ENCODE results near the gene METTL9. TPM values are rescaled to one million over a fixed set of nuclear protein-coding genes. Genes with fewer than 3 reads are reported as not detected.
"Not testable (repeated sequence)": the region's sequence is repeated elsewhere in the genome, so short reads cannot be mapped to it uniquely, and the experiment has no call there.

METTL9 gene
- total RNA-seq, 4 donors from 2014 or later: 73.5 to 231 (median 131) TPM

GRCh38 chr16:21560462-21560861 is 38.9 kb upstream of the METTL9 start:
- no peak for DNase-seq

GRCh38 chr16:21563676-21564075 is 35.7 kb upstream of the METTL9 start:
- no peaks in the 10 kb centered on the region for H3K4me1 ChIP-seq
- TF ChIP-seq, protein P1, sequence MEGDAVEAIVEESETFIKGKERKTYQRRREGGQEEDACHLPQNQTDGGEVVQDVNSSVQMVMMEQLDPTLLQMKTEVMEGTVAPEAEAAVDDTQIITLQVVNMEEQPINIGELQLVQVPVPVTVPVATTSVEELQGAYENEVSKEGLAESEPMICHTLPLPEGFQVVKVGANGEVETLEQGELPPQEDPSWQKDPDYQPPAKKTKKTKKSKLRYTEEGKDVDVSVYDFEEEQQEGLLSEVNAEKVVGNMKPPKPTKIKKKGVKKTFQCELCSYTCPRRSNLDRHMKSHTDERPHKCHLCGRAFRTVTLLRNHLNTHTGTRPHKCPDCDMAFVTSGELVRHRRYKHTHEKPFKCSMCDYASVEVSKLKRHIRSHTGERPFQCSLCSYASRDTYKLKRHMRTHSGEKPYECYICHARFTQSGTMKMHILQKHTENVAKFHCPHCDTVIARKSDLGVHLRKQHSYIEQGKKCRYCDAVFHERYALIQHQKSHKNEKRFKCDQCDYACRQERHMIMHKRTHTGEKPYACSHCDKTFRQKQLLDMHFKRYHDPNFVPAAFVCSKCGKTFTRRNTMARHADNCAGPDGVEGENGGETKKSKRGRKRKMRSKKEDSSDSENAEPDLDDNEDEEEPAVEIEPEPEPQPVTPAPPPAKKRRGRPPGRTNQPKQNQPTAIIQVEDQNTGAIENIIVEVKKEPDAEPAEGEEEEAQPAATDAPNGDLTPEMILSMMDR (IDR thresholded peaks at IDR 0.05): no peak
- no peak for TF ChIP-seq POLR2A (IDR thresholded peaks at IDR 0.05)
- intact Hi-C loops (cut with DNase I; ENCODE audit: low total_unique reads): loop anchor here (5.0 kb wide), 1 partner anchor 1129 kb away; no protein-coding TSS in a partner anchor
- DNase-seq: no peak
- no peaks in the 10 kb centered on the region for H3K36me3 ChIP-seq
- H3K27me3 ChIP-seq: no peaks in the 10 kb centered on the region
- no peak overlapping the region for H3K4me3 ChIP-seq
- no peak overlapping the region for H3K27ac ChIP-seq
- no peaks in the 10 kb centered on the region for H3K9me3 ChIP-seq

More at GRCh38 chr16:21560462-21560861, 38.9 kb upstream of the METTL9 start:
- Histone ChIP-seq H3K9me3 (no peaks in the 10 kb centered on the region), H3K27me3 (no peaks in the 10 kb centered on the region), H3K27ac (no peak overlapping the region), H3K36me3 (no peaks in the 10 kb centered on the region), H3K4me3 (no peak overlapping the region), H3K4me1 (no peaks in the 10 kb centered on the region)
- intact Hi-C loops (cut with DNase I; ENCODE audit: low total_unique reads): loop anchor here (5.0 kb wide), 1 partner anchor 1132 kb away; no protein-coding TSS in a partner anchor
- TF ChIP-seq, protein P1 (IDR thresholded peaks at IDR 0.05): no peak

GRCh38 chr16:21564367-21564766 is 35.0 kb upstream of the METTL9 start:
- H3K9me3 ChIP-seq: not testable (repeated sequence)

DNA sequence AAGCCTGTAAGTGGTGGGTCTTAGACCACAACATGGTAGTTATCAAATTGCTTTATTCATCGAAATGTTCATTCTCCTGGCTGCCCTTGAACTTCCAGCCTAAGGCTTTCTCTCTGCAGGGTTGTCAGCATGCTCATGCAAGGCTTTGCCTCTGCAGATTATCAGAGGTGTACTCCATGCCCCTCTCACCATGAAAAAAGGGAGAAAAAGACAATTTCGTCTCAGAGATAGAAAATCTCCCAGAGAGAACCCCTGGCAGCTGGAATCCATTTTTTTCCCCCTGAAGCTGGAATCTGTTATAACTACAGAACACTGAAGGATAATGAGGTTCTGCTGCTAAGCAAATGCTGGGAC is 33.9 kb upstream of the METTL9 start:
- Histone ChIP-seq H3K4me3 (no peak overlapping the region), H3K4me1 (no peaks in the 10 kb centered on the region), H3K9me3 (no peaks in the 10 kb centered on the region), H3K36me3 (no peaks in the 10 kb centered on the region), H3K27me3 (no peaks in the 10 kb centered on the region), H3K27ac (no peak overlapping the region)
- intact Hi-C loops (cut with DNase I; ENCODE audit: low total_unique reads): no loop called here
- peak in 1 of 2 donors; percentile 5 for DNase-seq
- TF ChIP-seq, protein P1 (IDR thresholded peaks at IDR 0.05): no peak
- TF ChIP-seq POLR2A (IDR thresholded peaks at IDR 0.05): no peak

More at GRCh38 chr16:21564367-21564766, 35.0 kb upstream of the METTL9 start:
- not testable (repeated sequence) for H3K36me3 ChIP-seq, H3K27ac ChIP-seq, DNase-seq, H3K4me3 ChIP-seq, H3K27me3 ChIP-seq, H3K4me1 ChIP-seq
- intact Hi-C loops (cut with DNase I; ENCODE audit: low total_unique reads): loop anchor here (5.0 kb wide), 1 partner anchor 1128 kb away; no protein-coding TSS in a partner anchor

DNA sequence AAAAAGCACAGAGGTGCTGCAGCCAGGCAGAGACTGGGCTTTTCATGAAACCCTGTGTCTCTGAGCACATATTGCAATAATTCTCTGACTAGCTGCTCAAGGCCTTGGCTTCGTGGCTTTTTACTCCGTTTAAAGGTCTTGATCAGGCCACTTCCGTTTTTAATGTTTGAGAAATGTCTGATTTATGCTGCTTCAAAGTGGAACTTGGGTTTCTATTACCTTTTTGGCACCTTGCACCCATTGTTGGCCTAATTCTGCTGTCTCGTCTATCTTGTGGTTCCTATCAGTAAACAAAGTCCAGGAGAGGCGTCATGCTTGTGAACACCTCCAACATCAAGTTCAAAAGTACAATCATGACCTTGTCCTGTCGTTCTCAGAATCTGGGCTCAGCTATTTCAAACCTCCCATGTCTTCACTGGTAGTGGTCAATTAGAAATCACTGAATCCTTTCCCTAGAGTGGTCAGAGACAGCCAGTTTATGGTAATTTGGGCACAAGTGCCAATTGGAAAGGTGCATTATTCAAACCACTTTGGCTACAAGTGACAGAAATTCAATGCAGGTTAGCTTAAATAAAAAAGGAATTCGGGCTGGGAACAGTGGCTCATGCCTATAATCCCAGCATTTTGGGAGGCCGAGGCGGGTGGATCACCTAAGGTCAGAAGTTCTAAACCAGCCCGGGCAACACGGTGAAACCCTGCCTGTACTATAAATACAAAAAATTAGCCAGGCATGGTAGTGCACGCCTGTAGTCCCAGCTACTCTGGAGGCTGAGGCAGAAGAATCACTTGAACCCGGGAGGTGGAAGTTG is 33.3 kb upstream of the METTL9 start:
- H3K36me3 ChIP-seq: no peaks in the 10 kb centered on the region
- no peaks in the 10 kb centered on the region for H3K9me3 ChIP-seq
- intact Hi-C loops (cut with DNase I; ENCODE audit: low total_unique reads): no loop called here
- no peak overlapping the region for H3K4me3 ChIP-seq
- DNase-seq: peak in 1 of 2 donors; percentile 4
- no peaks in the 10 kb centered on the region for H3K27me3 ChIP-seq
- no peak for TF ChIP-seq POLR2A (IDR thresholded peaks at IDR 0.05)
- TF ChIP-seq, protein P1 (IDR thresholded peaks at IDR 0.05): no peak
- no peaks in the 10 kb centered on the region for H3K4me1 ChIP-seq
- H3K27ac ChIP-seq: no peak overlapping the region

Data from uterus (tissue), 4 donors.